HG03521 (cell line): Measurements from ENCODE around the gene OLA1.
A peak's percentile ranks its signal among the peaks of the same experiment; 100 is the strongest.

ENCODE experiments used
- ATAC-seq: cut with Tn5 transposase; IDR thresholded peaks from one replicate; pipeline ENCODE4 v1.9.1; 2021; ENCODE audit warnings: mild to moderate bottlenecking, moderate library complexity; ENCODE audit not compliant: unreplicated experiment

Gene OLA1

DNA sequence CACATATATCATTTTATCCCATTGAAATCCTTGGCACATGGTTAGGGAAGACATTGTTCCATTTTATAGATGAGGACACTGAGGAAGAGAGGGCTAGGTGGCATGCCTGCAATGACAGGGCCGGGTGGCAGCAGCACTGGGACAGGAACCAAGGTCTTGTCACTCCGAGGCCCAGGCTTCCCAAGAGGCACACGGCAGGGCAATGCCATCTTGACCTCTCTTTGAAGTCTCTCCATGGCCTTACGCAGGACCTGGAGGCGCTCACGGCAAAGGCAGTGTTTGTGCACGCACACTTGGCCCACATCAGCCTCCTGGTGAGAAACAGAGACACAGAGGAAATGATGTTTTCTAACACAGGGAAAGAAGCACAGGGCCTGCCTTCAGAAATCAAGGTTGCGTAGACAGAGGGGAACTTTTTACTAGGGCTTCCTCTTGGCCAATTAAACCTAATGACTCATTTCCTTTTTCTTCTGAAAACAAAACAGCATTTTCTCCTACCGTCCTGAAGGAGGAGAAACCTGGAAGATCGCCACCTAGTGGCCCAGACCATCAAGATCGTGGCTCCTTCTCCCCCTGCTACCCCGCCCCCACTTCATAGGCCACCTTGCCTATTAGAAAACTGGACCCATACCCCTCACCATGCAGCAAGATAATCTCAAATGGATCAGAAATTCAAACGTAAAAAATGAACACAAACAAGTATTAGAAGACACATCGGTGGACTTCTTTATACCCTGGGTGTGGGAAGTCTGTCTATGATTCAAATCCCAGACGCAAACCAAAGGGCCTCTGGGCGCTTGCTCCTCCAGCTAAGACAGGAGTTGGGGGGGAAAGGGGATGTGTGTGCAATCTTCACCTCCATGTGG lies 208.5 kb downstream of the OLA1 start:
- peak; percentile 85 for ATAC-seq

DNA sequence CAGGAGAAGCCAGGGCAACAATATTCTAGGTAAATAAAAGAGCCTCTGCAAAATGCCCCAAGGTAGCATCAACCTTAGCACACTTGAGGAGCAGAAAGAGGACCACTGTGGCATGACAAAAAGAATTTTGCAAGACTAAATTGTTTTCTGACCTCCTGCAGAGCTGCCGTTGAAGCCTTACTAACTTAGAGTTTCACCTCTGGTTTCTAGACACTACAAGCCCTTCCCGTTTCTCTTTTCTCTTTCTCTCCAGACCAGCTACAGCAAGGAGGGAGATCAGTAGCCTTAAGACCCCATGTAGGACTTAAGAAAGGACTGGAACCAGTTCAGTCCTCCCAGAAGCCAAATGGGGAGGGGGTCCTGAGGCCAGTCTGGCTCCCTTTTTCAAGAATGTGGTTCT lies 209.9 kb downstream of the OLA1 start:
- ATAC-seq = no peak

DNA sequence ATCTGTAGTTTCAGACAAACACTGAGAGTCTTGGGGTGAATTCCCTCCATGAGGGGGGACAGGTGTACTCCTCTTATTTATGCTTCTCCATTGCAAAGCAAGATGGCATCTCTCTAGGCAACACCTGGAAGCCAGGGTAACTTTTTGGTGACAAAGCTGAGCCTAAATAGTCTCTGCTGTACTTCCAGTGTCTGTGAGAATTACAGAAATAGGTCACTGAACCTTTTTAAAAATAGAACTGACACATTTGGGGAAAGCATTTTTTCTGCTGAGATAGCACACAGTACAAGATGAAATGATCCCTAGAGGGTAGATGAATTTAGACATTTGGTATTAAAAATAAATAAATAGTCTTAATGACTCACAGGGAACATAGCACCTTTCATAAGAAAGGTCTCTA lies 211.5 kb downstream of the OLA1 start:
- ATAC-seq = no peak

DNA sequence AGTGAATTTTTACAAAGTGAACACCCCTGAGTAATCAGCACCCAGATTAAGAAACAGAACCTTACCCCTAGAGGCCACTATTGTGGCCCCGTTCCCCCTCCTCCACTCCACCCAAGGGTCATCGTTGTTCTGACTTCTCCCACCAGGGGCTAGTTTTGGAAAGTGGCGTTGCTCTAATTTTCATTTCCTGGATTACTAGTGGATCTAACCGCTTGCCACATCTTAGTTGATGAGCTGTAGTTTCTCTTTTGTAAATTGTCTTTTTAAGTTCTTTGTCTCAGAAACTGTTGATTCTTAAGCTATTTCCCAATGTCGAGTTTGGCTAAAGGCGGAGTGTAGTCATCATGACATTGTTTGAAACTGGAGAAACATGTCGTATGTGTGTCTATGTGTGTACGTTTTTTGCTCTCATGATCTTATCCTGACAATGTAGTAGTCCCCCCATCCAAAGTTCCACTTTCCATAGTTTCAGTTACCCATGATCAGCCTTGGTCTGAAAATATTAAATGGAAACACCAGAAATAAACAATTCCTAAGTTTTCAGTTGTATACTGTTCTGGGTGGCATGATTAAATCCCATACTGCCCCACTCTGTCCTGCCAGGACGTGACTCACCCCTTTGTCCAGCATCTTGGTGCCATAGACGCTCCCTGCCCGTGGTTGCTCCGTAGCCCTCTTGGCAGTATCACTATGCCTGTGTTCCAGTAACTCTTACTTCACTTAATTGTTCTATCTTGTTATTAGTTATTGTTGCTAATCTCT lies 212.2 kb downstream of the OLA1 start:
- ATAC-seq = no peak

DNA sequence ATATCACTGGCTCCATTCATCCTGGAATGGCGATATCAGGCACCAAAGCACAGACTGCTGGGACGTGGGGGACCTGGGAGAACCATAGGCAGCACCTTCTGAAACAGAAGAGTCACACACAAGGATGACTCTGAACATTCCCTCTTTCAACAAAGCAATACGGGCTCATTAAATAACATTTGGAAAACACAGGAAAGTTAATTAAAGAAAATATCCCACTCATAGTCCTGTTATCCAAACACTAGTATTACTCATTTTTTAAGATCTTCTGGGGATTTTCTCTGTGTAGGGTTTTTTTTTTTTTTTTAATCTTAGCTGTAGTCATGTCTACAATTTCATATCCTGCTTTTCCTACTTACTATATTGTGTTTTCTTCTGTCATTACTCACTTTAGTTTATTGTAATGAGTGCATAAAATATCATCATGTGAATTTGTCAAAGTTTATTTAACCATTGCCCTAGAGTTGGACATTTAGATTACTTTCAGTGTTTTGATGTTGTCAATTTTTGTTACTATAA lies 213.2 kb downstream of the OLA1 start:
- ATAC-seq = no peak

DNA sequence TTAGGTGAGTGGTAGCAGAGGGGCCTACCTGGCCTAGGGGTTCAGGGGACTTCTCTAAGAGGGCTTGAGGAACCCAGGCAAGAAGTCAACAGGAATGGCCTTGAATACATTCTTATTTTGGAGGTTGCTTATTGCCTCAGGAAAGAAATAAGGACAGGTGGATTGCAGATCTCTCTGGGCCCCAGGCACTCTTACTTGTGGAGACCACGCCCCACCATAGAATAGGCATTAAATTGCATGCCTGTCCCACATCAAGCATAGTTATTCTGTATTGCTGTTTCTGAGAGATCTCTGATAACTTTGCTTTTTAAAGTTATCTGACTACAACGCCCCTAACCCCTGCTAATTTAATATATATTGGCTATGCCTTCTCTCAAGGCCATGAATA lies 215.2 kb downstream of the OLA1 start:
- ATAC-seq = no peak

GRCh38 chr2:174031226-174031625 lies 217.1 kb downstream of the OLA1 start:
- no peak for ATAC-seq

- no peak for ATAC-seq
Observed at GRCh38 chr2:174028935-174029334, 219.4 kb downstream of the OLA1 start.

DNA sequence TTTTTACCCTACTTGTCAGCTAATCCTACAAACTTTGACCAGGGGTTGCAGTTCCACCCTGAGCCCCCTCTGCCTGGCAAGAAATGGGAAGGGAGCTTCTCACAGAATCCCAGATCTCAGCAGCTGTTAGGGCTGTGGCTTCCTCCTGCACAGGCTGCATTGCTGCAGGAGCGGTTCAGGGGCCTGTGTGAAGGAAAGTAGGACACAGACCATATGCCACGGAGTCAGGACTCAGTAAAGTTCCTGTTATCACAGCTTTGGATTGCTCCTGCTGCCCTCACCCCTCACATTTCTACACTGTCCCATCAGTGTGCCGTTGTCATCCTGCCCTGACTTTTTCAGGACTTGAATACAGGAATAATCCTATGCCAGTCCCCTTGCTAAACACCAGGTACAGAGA lies 220.4 kb downstream of the OLA1 start:
- ATAC-seq = no peak

DNA sequence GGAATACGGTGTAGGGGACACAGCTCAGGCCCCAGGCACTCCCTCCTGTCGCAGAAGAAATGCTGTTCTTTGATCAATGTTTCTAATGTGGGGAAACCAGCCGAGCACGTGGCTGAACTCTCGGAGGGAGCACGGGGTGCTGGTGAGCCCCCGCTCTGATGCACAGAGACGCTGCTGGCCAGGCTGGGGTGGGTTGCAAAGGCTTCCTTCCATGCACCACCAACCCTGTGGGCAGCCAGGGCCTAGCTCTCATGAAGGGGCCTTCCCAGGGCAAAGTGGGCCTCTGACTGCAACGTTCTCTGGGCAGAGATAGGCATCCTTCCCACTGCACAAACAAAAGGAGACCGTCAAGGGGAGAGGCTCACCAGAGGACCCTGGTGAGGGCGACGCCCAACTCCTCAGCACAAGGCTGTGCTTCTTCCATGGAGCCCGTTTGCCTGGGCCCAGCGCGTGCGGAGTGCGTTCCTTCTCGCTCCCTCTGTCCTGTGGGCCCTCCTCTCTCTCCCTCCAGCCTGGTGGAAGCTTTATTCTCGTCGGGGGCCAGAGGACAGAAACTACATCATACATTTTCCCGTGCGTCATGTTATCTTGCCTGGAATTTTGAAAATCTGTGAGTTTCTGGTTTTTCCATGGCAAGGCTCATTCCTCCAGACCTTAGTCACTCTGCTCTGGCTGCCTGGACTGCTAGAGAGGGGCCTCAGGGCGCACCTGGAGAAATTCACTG lies 222.0 kb downstream of the OLA1 start:
- ATAC-seq = no peak

DNA sequence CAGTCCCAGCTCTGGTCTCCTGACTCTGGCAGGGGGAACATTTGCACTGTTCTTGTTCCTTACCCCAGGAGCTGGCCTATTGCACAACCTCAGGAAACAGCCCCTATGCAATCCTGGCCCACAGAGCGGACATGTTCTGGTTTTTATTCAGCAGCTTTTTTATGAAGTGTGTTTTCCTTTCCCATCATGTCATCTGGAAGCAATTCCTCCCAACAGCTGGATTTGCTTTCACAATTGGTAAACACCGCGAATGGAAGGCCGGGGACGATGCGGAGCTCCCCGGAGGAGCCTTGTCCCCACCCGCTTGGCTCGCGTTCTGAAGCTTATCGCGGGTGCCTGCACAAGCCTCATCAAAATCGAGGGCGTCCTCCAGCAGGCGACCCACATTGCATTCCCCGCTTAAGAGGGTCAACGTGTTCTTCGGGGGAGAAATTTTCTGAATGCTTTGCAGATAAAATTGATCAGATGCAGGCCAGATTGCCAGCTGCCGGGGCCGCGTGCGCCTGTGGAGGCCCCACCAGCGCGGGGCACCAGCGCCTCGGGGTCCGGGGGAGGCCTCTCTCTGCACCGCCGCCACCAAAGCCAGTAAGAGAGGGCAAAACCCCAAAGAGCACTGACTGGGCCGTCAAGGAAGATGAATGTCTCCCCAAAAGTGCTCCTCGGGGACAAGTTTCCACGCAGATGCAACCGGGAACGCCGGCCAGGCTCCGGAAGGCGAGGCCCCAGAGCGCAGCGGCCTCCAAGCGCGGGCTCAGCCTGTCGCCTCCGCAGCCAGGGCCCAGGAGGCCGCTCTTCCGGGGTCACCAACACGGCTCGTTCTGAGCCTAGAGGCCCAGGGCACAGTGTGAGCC lies 222.8 kb downstream of the OLA1 start:
- ATAC-seq = no peak

DNA sequence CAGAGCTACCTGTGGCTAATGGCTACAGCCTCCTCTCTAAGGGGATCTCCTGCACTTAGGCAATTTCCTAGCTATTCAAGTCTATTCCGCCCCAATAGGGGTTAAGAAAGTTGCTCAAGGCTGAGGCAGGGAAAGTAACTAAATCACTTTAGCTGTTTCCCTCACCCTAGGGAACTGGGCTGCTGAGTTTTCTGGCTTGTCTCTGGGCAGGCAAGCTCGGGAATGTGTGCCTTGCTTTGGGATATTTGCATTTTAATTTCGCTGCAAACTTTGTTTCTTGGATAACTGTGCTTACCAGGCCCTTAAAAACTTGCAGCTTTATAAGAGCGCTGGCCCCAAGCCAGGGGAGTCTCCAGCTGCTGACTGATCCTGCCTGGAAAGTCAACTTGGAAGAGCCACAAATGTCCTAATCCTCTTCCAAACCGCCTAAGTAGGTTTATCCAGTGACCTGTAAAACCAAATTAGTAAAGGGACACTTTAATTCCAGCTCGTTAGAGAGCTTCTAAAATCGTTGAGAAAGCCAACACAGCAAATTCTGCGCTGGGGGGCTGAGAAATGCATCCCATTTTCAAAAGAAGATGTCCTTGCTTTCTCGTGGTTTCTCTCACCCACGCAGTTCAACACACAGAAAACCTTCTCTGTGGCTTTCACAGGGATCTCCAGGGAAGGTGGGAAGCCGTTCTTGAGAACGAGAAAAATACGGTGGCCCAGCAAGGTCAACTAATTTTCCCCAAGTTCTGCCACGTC lies 223.6 kb downstream of the OLA1 start:
- ATAC-seq = no peak

DNA sequence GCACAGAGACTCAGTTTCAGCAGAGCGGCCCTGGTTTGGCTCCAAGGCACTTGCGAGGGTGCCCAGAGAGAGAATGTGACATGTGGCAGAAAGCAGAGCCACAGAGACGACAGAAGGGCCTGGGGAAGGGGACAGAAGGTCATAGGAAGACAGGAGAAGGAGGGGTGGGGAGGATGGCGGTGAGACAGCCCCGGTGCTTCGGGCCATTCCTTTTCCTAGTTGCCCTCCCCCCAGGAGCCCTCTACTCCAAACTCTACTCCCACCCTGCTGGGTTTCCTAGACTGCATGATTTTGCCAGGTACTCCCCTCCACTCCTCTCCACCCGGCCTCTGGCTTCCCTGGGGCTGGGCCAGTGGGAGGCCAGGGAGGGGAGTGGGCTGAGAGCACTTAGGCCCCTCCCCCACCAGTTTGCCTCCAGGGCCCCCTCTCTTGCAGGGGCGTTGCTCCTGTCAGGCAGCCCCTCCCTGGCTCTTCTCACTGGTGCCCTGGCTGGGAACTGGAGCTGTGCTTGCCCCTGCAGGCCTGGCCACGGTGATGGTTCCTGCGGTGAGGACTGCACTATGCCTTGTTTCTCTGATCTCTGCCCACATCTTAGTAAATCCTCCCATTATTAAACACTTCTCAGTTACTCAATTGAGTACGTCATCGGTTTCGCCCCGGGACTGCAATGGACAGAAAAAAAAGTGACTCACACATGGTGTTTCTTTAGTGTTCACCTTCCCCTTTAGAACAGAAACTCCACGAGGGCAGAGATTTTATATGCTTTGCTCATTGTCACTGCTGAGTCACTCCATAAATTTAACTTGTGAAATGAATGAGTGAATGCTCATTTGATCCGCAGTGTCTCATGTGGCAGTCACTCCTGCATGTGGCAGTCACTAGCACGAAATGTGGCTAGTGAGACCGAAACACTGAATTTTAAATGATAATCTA lies 224.5 kb downstream of the OLA1 start:
- no peak for ATAC-seq
